Neural progenitor cell (in vitro differentiated cells): Measurements from ENCODE around the gene CREBRF. TPM values are rescaled to one million over a fixed set of nuclear protein-coding genes. Genes with fewer than 3 reads are reported as not detected.

Experiments used
- DNase-seq: peaks from one replicate; pipeline ENCODE4 v3.0.0-alpha.2; 2016; ENCODE audit warnings: low spot score
- H2AFZ ChIP-seq: fragments of 200-600 bp; sonication (generic); replicated peaks from 2 replicates; pipeline ENCODE4 v1.6.1; 2016; ENCODE audit warnings: antibody characterized with exemption
- H3F3A ChIP-seq: fragments of 200-600 bp; sonication (generic); 2 replicates; pipeline ENCODE4 v1.6.1; 2016; ENCODE audit warnings: antibody characterized with exemption, low read depth
- H3K27ac ChIP-seq: fragments of 200-600 bp; sonication (generic); 2 replicates; pipeline ENCODE4 v1.5.1; 2016; ENCODE audit warnings: mild to moderate bottlenecking
- H3K27me3 ChIP-seq: fragments of 200-600 bp; sonication (generic); 2 replicates; pipeline ENCODE4 v1.6.1; 2016; ENCODE audit warnings: mild to moderate bottlenecking, moderate library complexity
- H3K36me3 ChIP-seq: fragments of 200-600 bp; sonication (generic); 2 replicates; pipeline ENCODE4 v1.5.1; 2016
- H3K4me1 ChIP-seq: fragments of 200-600 bp; sonication (generic); 2 replicates; pipeline ENCODE4 v1.6.1; 2016; ENCODE audit warnings: mixed run types
- H3K4me2 ChIP-seq: fragments of 200-600 bp; sonication (generic); 2 replicates; pipeline ENCODE4 v1.6.1; 2016
- H3K4me3 ChIP-seq: fragments of 200-600 bp; sonication (generic); 2 replicates; pipeline ENCODE4 v1.5.1; 2016
- H3K79me2 ChIP-seq: fragments of 200-600 bp; sonication (generic); 2 replicates; pipeline ENCODE4 v1.6.1; 2016; ENCODE audit warnings: low read depth
- H3K9ac ChIP-seq: fragments of 200-600 bp; sonication (generic); 2 replicates; pipeline ENCODE4 v1.6.1; 2016
- H3K9me3 ChIP-seq: fragments of 200-600 bp; sonication (generic); 2 replicates; pipeline ENCODE4 v1.5.1; 2016; ENCODE audit warnings: low read depth
- H4K20me1 ChIP-seq: fragments of 200-600 bp; sonication (generic); 2 replicates; pipeline ENCODE4 v1.6.1; 2016; ENCODE audit warnings: low read depth
- H3K27ac Mint-ChIP-seq: 3 replicates; pipeline ENCODE4 v1.8.0; 2021; ENCODE audit warnings: mixed read lengths
- H3K27me3 Mint-ChIP-seq: 2 replicates; pipeline ENCODE4 v1.8.0; 2022; ENCODE audit warnings: low read depth, mild to moderate bottlenecking, inconsistent platforms, moderate library complexity, mixed read lengths; ENCODE audit not compliant: insufficient read depth
- H3K36me3 Mint-ChIP-seq: 3 replicates; pipeline ENCODE4 v1.8.0; 2021; ENCODE audit warnings: mixed read lengths
- H3K4me1 Mint-ChIP-seq: 3 replicates; pipeline ENCODE4 v1.8.0; 2021; ENCODE audit warnings: mixed read lengths
- H3K4me3 Mint-ChIP-seq: 3 replicates; pipeline ENCODE4 v1.8.0; 2021; ENCODE audit warnings: mild to moderate bottlenecking, moderate library complexity, mixed read lengths
- H3K9me3 Mint-ChIP-seq: 3 replicates; pipeline ENCODE4 v1.8.0; 2020; ENCODE audit warnings: mixed read lengths
- EZH2 ChIP-seq: fragments of 200-600 bp; sonication (generic); IDR thresholded peaks from 2 replicates; pipeline ENCODE4 v1.6.1; 2017; ENCODE audit warnings: antibody characterized with exemption, mild to moderate bottlenecking, moderate library complexity
- EZH2phosphoT487 ChIP-seq: fragments of 200-600 bp; sonication (generic); IDR thresholded peaks from 2 replicates; pipeline ENCODE4 v1.6.1; 2017; ENCODE audit warnings: antibody characterized with exemption
- total RNA-seq: library from RNA; depleted of rRNA; stranded (reverse); fragments of >200 nt; gene quantifications from 2 replicates; pipeline ENCODE4 v1.2.3, GENCODE V29; 2015; ENCODE audit warnings: low replicate concordance
- TF ChIP-seq, protein P1 (sequence below): fragments of 200-600 bp; sonication (generic); IDR thresholded peaks from 2 replicates; pipeline ENCODE4 v1.5.1; 2017; ENCODE audit warnings: antibody characterized with exemption, mild to moderate bottlenecking

The CREBRF gene
- total RNA-seq, 1 donor from 2014 or later = 14.3 TPM

GRCh38 chr5:173161148-173161547 is 105.0 kb downstream of the CREBRF start:
- Histone ChIP-seq H3K79me2 (no peaks in the 10 kb centered on the region), H3F3A (no peaks in the 10 kb centered on the region), H3K27me3 (no peaks in the 10 kb centered on the region), H3K9ac (no peak overlapping the region), H3K4me2 (no peak overlapping the region), H2AFZ (no peak overlapping the region), H3K9me3 (no peaks in the 10 kb centered on the region), H3K4me1 (no peaks in the 10 kb centered on the region), H4K20me1 (no peaks in the 10 kb centered on the region), H3K4me3 (no peak overlapping the region), H3K27ac (no peak overlapping the region), H3K36me3 (no peaks in the 10 kb centered on the region)
- no peak for DNase-seq
- no peak overlapping the region for H3K27ac Mint-ChIP-seq
- H3K36me3 Mint-ChIP-seq = peaks cover 2% of the 10 kb centered on the region
- no peak overlapping the region for H3K4me3 Mint-ChIP-seq
- TF ChIP-seq EZH2 (no peak), EZH2phosphoT487 (no peak)
- TF ChIP-seq, protein P1, sequence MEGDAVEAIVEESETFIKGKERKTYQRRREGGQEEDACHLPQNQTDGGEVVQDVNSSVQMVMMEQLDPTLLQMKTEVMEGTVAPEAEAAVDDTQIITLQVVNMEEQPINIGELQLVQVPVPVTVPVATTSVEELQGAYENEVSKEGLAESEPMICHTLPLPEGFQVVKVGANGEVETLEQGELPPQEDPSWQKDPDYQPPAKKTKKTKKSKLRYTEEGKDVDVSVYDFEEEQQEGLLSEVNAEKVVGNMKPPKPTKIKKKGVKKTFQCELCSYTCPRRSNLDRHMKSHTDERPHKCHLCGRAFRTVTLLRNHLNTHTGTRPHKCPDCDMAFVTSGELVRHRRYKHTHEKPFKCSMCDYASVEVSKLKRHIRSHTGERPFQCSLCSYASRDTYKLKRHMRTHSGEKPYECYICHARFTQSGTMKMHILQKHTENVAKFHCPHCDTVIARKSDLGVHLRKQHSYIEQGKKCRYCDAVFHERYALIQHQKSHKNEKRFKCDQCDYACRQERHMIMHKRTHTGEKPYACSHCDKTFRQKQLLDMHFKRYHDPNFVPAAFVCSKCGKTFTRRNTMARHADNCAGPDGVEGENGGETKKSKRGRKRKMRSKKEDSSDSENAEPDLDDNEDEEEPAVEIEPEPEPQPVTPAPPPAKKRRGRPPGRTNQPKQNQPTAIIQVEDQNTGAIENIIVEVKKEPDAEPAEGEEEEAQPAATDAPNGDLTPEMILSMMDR = no peak
- H3K27me3 Mint-ChIP-seq = no peaks in the 10 kb centered on the region
- H3K4me1 Mint-ChIP-seq = no peaks in the 10 kb centered on the region
- H3K9me3 Mint-ChIP-seq = no peaks in the 10 kb centered on the region

DNA sequence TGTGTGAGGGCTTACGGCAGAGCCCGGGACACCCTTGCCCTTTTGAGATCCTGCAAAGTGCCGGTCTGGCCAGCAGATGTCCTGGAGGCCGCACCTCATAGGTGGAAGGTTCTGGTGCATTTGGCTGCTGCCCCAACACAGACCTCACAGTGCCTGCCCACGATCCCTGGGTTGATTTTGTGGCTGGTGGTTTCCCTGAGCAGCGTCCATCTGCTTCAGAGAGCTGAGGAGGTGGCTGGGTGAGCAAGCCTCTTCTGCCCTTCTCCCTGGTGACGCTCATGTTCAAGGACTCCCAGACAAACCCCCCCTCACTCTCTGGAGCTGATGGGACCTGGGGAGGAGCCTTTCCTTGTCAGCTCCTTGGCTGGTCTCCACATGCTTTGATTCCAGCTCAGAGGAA is 107.1 kb downstream of the CREBRF start:
- H3K4me2 ChIP-seq = no peak overlapping the region
- no peaks in the 10 kb centered on the region for H3K4me1 ChIP-seq
- no peak overlapping the region for H3K4me3 ChIP-seq
- H3K9ac ChIP-seq = no peak overlapping the region
- H3K9me3 Mint-ChIP-seq = no peaks in the 10 kb centered on the region
- no peaks in the 10 kb centered on the region for H3F3A ChIP-seq
- H3K36me3 Mint-ChIP-seq = peaks cover 2% of the 10 kb centered on the region
- H3K27ac Mint-ChIP-seq = no peak overlapping the region
- no peaks in the 10 kb centered on the region for H3K27me3 Mint-ChIP-seq
- no peaks in the 10 kb centered on the region for H3K4me1 Mint-ChIP-seq
- DNase-seq = no peak
- no peaks in the 10 kb centered on the region for H3K9me3 ChIP-seq
- no peak overlapping the region for H2AFZ ChIP-seq
- TF ChIP-seq, protein P1 = no peak
- no peak for TF ChIP-seq EZH2
- no peak for TF ChIP-seq EZH2phosphoT487
- H3K79me2 ChIP-seq = no peaks in the 10 kb centered on the region
- H3K36me3 ChIP-seq = no peaks in the 10 kb centered on the region
- H3K27me3 ChIP-seq = no peaks in the 10 kb centered on the region
- H3K4me3 Mint-ChIP-seq = no peak overlapping the region
- H4K20me1 ChIP-seq = no peaks in the 10 kb centered on the region
- H3K27ac ChIP-seq = no peak overlapping the region

- peaks cover 5% of the 10 kb centered on the region for H3F3A ChIP-seq
- no peak overlapping the region for H3K27ac ChIP-seq
- H3K4me1 ChIP-seq = peaks cover 10% of the 10 kb centered on the region
- no peaks in the 10 kb centered on the region for H4K20me1 ChIP-seq
- no peaks in the 10 kb centered on the region for H3K27me3 ChIP-seq
- H3K27me3 Mint-ChIP-seq = peaks cover 2% of the 10 kb centered on the region
- H3K36me3 Mint-ChIP-seq = peaks cover 2% of the 10 kb centered on the region
- TF ChIP-seq, protein P1 = no peak
- TF ChIP-seq EZH2 (no peak), EZH2phosphoT487 (no peak)
- H3K27ac Mint-ChIP-seq = no peak overlapping the region
- H3K9ac ChIP-seq = no peak overlapping the region
- H3K4me3 Mint-ChIP-seq = no peak overlapping the region
- no peak for DNase-seq
- H3K4me3 ChIP-seq = no peak overlapping the region
- no peak overlapping the region for H2AFZ ChIP-seq
- H3K4me1 Mint-ChIP-seq = no peaks in the 10 kb centered on the region
- no peaks in the 10 kb centered on the region for H3K36me3 ChIP-seq
- H3K4me2 ChIP-seq = no peak overlapping the region
- no peaks in the 10 kb centered on the region for H3K9me3 Mint-ChIP-seq
- H3K9me3 ChIP-seq = no peaks in the 10 kb centered on the region
- H3K79me2 ChIP-seq = no peaks in the 10 kb centered on the region
Measured at GRCh38 chr5:173165177-173166016, 109.2 kb downstream of the CREBRF start.
